Stimulated activated effector memory CD8-positive, alpha-beta T cell treated with anti-CD3 and anti-CD28 coated beads, Interleukin-12 subunit alpha, Interleukin-12 subunit beta, amount 100 ng/mL, for 72 hours (primary cell): ENCODE measurements around the gene KARS1.

Experiments
- ATAC-seq: fragments of 150-1000 bp; cut with Tn5 transposase; 2 replicates; pipeline ENCODE4 v1.10.0; 2021
- DNase-seq, 2 donors: peaks; one replicate each; pipeline ENCODE4 v3.0.0; 2021 to 2022; ENCODE audit warnings: low spot score in 2 of 2
- H3K27ac Mint-ChIP-seq: one replicate; pipeline ENCODE4 v1.8.0; 2022; ENCODE audit warnings: mild to moderate bottlenecking, mixed read lengths
- H3K36me3 Mint-ChIP-seq: one replicate; pipeline ENCODE4 v1.8.0; 2022; ENCODE audit warnings: mild to moderate bottlenecking, mixed read lengths
- H3K4me1 Mint-ChIP-seq: one replicate; pipeline ENCODE4 v1.8.0; 2022; ENCODE audit warnings: mixed read lengths
- H3K4me3 Mint-ChIP-seq: one replicate; pipeline ENCODE4 v1.8.0; 2022; ENCODE audit warnings: mild to moderate bottlenecking, mixed read lengths
- H3K9me3 Mint-ChIP-seq: one replicate; pipeline ENCODE4 v1.8.0; 2022; ENCODE audit warnings: mixed read lengths

The KARS1 gene

DNA sequence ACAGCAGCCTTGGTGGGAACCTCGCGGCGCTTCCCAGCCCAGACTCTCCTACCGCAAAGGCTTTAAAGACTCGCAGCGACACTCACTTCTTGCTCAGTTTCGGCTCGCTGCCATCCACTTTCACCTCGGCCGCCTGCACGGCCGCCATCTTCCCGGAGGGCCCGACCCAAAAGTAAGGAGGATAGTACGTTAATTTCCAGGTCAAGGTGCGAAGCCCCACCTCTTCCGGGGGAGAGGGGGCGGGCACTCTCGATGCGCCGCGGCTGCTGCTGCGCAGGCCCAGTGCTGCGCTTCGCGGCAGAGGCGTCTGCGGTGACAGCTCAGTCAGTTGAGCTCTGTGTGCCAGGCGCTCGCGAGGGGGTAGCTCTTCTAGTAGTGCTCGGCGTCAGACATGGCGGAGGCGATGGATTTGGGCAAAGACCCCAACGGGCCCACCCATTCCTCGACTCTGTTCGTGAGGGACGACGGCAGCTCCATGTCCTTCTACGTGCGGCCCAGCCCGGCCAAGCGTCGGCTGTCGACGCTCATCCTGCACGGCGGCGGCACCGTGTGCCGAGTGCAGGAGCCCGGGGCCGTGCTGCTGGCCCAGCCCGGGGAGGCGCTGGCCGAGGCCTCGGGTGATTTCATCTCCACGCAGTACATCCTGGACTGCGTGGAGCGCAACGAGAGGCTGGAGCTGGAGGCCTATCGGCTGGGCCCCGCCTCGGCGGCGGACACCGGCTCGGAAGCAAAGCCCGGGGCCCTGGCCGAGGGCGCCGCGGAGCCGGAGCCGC is at the start of gene KARS1, which contains the start of gene TERF2IP:
Gene KARS1 (minus strand): TSS at position 174 of the 773 bp plus-strand sequence. CDS start 26 bp downstream, at position 148.
Gene TERF2IP (plus strand): TSS at position 282 of the 773 bp plus-strand sequence. CDS start 110 bp downstream, at position 392.
- DNase-seq (peak; percentile 86 to 95), ATAC-seq (peak; percentile 94)
- H3K4me3 Mint-ChIP-seq: peak within 1 kb of the TSS; percentile 99
- H3K4me1 Mint-ChIP-seq: peaks cover 47% of the 10 kb centered on the region
- H3K27ac Mint-ChIP-seq: peak within 1 kb of the TSS; percentile 99
- H3K36me3 Mint-ChIP-seq: peaks cover 89% of the 10 kb centered on the region
- no peaks in the 10 kb centered on the region for H3K9me3 Mint-ChIP-seq

DNA sequence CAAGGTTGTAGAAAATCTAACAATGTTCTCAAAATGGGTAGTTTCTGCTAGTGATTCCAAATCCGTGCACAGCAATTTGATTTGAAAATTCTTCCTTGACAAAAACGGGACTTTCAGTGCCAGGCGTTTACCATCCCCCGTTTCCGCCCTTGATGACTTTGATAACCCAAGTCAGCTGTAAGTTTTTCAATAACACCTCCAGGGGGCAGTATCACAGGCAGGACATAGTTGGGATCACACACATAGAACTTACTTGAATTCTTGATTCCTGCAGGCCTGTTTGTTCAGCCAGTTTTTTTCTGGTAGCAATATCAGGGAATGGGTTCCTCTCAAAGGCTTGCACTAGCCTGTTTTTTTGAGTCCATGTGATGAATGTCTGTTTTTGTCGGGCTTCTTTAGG is 48.2 kb upstream of the KARS1 start:
- no peaks in the 10 kb centered on the region for H3K4me1 Mint-ChIP-seq
- no peaks in the 10 kb centered on the region for H3K9me3 Mint-ChIP-seq
- H3K36me3 Mint-ChIP-seq: no peaks in the 10 kb centered on the region
- H3K4me3 Mint-ChIP-seq: no peak overlapping the region
- DNase-seq (no peak), ATAC-seq (no peak)
- H3K27ac Mint-ChIP-seq: no peak overlapping the region

DNA sequence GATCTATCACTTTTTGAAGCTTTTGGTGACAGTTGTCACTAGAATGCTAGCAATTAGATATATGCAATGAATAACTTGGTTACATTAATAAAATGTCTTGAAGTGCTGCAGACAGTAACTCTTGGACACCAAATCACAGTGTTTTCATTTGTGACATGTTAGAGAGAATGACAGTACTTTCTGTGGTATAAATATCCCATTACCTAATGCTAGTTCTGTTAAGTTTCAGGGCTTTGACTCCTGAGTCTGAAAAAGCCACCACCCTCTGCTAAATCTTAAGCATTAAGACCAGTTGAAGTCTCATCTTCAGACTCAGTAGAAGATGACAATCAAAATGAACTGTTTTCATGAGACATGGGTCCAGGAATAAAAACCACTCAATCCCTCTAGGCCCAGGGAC is 39.9 kb upstream of the KARS1 start:
- ATAC-seq: no peak
- Mint-ChIP-seq H3K9me3 (no peaks in the 10 kb centered on the region), H3K36me3 (no peaks in the 10 kb centered on the region), H3K4me1 (no peaks in the 10 kb centered on the region), H3K4me3 (no peak overlapping the region), H3K27ac (no peak overlapping the region)
- no peak for DNase-seq

DNA sequence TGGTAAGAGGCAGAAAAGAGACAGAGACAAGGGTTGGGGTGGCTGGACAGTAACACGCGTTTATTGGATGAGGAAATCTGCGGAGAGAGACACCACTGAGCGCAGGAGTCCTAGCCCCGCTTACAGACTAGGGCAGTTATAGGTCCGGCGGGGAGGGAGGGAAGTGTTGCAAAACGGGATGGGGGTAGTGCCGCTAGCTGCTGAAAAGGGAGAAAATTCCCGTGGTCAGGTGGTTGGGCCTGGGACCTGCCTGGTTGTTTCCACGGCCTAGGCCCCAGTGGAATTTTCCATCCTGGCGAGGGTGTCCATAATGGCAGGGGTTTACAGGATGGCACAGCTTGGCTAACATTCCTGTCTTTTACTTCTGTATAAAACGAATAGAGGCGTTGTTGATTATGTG is 34.8 kb upstream of the KARS1 start:
- DNase-seq (no peak), ATAC-seq (no peak)
- Mint-ChIP-seq H3K4me1 (no peaks in the 10 kb centered on the region), H3K9me3 (no peaks in the 10 kb centered on the region), H3K36me3 (no peaks in the 10 kb centered on the region), H3K27ac (no peak overlapping the region), H3K4me3 (no peak overlapping the region)

DNA sequence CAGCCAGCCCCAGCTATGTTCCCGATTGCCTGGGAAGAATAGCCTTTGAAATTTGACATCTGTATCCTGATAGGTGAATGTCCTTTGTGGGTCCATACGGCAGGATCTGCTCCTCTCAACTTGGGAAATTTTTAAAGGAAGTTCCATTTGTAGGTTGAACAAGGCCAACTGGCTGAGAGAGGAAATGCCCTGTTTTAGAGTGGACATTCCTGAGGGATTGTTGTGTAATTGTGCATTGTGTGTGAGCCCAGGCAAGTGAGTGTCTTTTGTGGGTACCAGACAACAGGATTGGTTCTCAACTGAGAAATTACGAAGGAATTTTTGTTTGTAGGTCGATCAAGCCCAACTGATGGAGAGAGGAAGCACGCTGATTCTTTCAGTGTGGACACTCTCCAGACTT is 31.9 kb upstream of the KARS1 start:
- DNase-seq (no peak), ATAC-seq (no peak)
- Mint-ChIP-seq H3K9me3 (no peaks in the 10 kb centered on the region), H3K4me3 (no peak overlapping the region), H3K27ac (no peak overlapping the region), H3K36me3 (no peaks in the 10 kb centered on the region), H3K4me1 (no peaks in the 10 kb centered on the region)

DNA sequence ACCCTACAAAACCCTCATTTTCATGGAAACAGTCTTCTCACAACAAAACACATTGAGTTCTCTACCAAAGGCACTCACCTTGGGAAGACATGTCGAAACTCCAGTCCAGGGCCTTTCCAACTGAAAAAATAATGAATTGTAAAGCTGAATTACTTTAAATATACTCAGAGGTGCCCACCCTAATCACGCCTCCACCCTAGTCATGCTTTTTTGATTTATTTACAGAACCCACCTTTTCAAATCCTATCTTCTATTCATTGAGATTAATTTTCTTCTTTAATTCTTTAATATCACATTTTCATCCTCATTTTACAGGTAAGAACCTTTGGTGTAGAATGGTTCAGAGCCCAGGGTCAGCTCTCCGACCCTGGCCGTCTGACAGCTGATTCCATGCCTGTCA is 29.4 kb upstream of the KARS1 start, which contains the start of gene CPHXL2:
Gene CPHXL2 (minus strand): TSS at position 101 of the 400 bp plus-strand sequence. CDS start 10 bp downstream, at position 91.
- no peaks in the 10 kb centered on the region for H3K9me3 Mint-ChIP-seq
- ATAC-seq (no peak), DNase-seq (no peak)
- no peak within 1 kb of the TSS for H3K27ac Mint-ChIP-seq
- no peaks in the 10 kb centered on the region for H3K36me3 Mint-ChIP-seq
- H3K4me3 Mint-ChIP-seq: no peak within 1 kb of the TSS
- no peaks in the 10 kb centered on the region for H3K4me1 Mint-ChIP-seq

DNA sequence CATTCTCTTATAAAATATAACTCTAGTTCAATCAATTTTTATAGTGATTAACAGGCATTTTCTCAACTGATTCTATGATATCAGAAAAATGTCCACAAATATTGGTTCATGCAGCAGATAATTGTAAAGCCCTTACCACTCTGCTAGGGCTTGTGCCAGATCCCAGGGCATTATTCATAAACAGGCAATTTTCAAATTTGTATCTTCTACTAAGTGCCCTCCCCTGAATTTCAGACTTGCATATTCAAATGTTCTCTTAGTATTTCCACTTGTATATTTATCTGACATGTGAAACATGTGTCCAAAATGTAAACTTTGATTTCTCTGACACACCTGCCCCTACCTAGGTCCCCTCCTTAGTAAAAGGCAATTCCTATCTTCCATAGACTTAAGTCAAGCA is 20.0 kb upstream of the KARS1 start:
- no peak for DNase-seq
- H3K27ac Mint-ChIP-seq: no peak overlapping the region

DNA sequence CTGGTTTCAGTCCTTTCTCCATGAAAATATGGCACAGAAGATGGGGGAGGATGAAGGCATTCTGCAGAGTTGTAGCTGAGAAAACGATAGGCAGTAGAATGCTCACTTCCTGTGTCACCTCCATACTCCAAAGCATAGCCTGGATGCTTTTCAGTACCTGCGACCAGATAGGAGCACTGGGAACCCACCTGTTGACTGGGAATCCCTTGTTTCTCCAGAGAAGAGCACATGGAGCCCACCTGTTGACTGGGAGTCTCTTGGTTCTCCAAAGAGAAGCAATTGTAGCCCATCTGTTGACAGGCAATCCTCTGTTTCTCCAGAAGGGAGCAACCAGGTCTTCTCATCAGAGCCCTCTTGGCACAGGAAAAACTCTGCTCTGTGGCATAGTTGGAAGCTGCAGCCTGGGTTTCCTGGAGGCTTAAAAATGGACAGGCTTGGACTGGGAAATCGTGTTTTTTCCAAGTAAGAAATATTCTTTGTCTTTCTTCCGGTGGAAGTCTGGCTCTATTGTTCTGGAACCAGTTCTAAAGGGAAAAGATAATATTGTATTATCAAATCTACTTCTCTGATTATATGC is 13.3 kb upstream of the KARS1 start:
- peaks cover 50% of the 10 kb centered on the region for H3K36me3 Mint-ChIP-seq
- peaks cover 10% of the 10 kb centered on the region for H3K4me1 Mint-ChIP-seq
- ATAC-seq: no peak
- DNase-seq: no peak
- peak overlapping the region; percentile 71 for H3K27ac Mint-ChIP-seq
- H3K9me3 Mint-ChIP-seq: no peaks in the 10 kb centered on the region
- no peak overlapping the region for H3K4me3 Mint-ChIP-seq

More for the DNA sequence above, 20.0 kb upstream of the KARS1 start:
- Mint-ChIP-seq H3K4me1 (no peaks in the 10 kb centered on the region), H3K9me3 (no peaks in the 10 kb centered on the region), H3K36me3 (no peaks in the 10 kb centered on the region), H3K4me3 (no peak overlapping the region)
- ATAC-seq: no peak

DNA sequence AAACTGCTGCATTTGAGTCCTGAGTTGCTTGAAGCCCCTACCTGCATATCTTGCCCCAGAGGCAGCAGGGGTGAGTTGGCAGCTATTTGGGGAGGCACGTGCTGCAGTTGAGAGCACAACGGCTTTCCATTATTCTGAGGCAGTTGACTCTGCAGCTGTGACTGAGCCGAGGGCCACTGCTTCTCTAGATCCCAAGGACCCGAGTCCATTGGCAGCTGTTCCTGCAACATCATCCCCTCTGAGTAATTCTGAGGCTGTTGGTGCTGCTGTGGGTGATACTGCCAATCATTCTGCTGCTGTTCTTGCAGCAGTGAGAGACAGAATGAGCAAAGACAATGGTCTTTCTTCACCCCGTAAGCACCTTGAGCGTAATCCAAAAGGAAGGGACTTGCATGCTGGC is 12.9 kb upstream of the KARS1 start:
- DNase-seq (no peak), ATAC-seq (no peak)
- peaks cover 13% of the 10 kb centered on the region for H3K4me1 Mint-ChIP-seq
- no peaks in the 10 kb centered on the region for H3K9me3 Mint-ChIP-seq
- no peak overlapping the region for H3K4me3 Mint-ChIP-seq
- H3K27ac Mint-ChIP-seq: no peak overlapping the region
- peaks cover 55% of the 10 kb centered on the region for H3K36me3 Mint-ChIP-seq

DNA sequence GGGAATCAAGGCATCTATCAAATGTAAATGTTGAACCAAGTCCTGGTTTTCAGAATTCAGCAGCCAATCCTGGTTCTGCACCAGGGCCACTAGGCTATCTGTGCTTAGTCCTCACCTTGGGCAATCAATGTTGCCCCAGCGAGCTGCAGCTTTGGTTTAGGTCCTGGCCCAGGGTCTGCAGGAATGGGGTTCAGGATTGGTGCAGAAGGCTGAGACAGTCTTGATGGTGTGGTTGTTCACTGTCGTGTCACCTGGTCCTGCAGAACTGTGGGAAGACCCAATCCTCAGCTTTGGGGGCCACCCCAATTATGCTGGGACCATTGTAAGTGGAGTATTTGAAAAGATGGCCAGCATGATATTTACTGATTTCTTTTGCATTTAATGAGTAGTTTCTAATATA is 10.7 kb upstream of the KARS1 start:
- Mint-ChIP-seq H3K27ac (no peak overlapping the region), H3K9me3 (no peaks in the 10 kb centered on the region), H3K4me3 (no peak overlapping the region), H3K36me3 (peaks cover 76% of the 10 kb centered on the region), H3K4me1 (peaks cover 25% of the 10 kb centered on the region)
- ATAC-seq (no peak), DNase-seq (no peak)

DNA sequence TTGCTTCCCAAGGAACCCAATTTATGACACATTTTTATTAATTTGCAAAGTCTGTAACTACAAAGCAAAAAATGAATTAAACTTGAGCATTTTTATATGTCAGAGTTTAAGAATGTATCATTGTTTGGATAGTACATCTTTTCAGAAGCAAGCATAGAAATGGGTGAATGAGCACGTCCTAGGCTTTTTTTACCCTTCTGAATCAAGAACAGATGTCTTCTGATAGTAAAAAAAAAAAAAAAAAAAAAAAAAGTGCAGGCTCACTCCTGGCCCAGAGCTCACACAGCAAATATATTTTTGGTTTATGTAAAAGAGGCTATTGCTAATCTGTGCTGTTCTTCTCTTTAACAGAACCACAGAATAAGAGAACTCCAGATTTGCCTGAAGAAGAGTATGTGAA is 6.5 kb upstream of the KARS1 start:
- peak overlapping the region; percentile 60 for H3K27ac Mint-ChIP-seq
- ATAC-seq (no peak), DNase-seq (no peak)
- H3K9me3 Mint-ChIP-seq: no peaks in the 10 kb centered on the region
- H3K36me3 Mint-ChIP-seq: peaks cover 91% of the 10 kb centered on the region
- H3K4me3 Mint-ChIP-seq: peak overlapping the region; percentile 9
- H3K4me1 Mint-ChIP-seq: peaks cover 59% of the 10 kb centered on the region

DNA sequence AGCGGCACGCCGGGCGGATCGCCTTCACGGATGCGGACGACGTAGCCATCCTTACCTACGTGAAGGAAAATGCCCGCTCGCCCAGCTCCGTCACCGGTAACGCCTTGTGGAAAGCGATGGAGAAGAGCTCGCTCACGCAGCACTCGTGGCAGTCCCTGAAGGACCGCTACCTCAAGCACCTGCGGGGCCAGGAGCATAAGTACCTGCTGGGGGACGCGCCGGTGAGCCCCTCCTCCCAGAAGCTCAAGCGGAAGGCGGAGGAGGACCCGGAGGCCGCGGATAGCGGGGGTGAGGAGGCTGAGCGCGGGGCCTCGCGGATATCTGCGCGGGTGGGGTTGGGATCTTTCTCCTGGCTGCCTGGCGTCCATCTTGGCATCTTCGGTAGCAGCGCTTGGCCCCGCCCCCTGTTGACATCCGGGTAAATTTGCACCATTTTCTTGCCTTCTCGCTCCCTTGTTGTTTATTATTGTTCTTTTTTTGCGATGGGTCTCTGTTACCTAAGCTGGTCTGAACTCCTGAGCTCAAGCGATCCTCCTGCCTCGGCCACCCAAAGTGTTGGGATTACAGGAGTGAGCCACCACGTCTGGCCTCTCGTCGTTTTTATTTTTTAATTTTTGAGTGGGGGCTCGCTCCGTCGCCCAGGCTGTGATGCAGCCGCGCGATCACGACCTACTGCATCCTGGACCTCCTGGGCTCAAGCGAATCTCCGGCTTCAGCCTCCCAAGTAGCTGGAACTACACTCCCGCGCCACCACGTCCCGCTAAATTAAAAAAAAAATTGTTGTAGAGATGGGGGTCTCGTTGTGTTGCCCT is 1.0 kb upstream of the KARS1 start:
- DNase-seq: peak; percentile 71 to 93
- peaks cover 54% of the 10 kb centered on the region for H3K4me1 Mint-ChIP-seq
- H3K36me3 Mint-ChIP-seq: peaks cover 89% of the 10 kb centered on the region
- H3K27ac Mint-ChIP-seq: peak overlapping the region; percentile 99
- peak; percentile 48 for ATAC-seq
- peak overlapping the region; percentile 99 for H3K4me3 Mint-ChIP-seq
- no peaks in the 10 kb centered on the region for H3K9me3 Mint-ChIP-seq

DNA sequence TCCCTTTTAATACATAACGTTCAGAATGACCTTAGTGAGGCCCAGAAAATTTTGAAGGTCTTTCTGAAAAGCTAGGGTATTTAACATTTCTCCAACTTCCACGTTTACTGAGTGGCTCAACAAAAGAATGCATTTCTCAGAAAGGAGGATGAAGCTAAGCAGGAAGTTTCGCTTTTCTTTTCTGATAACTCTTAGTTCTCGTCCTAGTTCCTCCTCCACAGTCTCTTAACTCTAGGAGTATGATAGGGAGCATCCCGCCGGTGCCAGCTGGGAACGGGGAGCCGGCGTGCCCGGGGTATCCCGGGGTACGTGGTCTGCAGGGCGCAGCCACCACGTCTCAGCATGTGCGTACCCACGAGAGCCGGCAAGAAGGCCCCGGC is 363 bp downstream of the KARS1 start:
- peak overlapping the region; percentile 99 for H3K27ac Mint-ChIP-seq
- H3K4me1 Mint-ChIP-seq: peaks cover 42% of the 10 kb centered on the region
- peaks cover 89% of the 10 kb centered on the region for H3K36me3 Mint-ChIP-seq
- H3K4me3 Mint-ChIP-seq: peak overlapping the region; percentile 99
- ATAC-seq: no peak
- no peak for DNase-seq
- no peaks in the 10 kb centered on the region for H3K9me3 Mint-ChIP-seq

DNA sequence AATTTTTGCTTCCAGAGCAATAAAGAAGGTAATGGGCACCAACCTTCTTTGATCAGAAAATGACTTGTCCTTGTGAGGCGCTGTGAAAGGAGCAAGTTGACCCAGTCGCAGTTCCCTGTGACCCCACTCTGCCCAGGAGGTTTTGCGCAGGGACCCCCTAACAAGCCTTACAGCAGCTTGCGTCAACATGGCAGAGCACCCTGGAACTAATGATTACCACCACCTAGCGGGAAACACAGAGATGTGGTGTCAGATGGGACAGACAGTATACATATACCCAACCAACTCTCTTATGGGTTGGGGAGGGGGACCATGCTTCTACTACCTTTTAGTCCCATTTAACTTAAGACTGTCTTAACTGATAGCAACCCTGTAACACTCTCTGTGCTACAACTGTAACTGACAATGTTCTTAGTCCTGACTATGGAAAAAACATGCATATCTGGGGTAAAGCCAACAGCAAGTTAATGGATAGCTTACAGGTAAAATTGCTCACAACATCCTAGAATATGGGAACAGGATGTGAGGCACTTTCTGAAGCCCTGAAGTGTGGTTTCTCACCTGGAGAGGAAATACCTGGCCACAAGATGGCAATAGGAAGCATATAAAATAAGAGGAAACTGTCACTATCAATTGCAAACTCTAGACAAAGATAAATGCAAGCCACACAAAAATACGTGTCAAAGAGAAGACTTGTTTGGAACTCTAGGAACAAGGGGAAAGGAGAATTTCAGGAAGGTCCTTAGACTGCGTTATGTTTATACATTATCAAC is 3.0 kb downstream of the KARS1 start:
- peak overlapping the region; percentile 75 for H3K27ac Mint-ChIP-seq
- H3K4me3 Mint-ChIP-seq: peak overlapping the region; percentile 99
- peaks cover 24% of the 10 kb centered on the region for H3K4me1 Mint-ChIP-seq
- no peak for ATAC-seq
- DNase-seq: no peak
- no peaks in the 10 kb centered on the region for H3K9me3 Mint-ChIP-seq
- H3K36me3 Mint-ChIP-seq: peaks cover 95% of the 10 kb centered on the region

DNA sequence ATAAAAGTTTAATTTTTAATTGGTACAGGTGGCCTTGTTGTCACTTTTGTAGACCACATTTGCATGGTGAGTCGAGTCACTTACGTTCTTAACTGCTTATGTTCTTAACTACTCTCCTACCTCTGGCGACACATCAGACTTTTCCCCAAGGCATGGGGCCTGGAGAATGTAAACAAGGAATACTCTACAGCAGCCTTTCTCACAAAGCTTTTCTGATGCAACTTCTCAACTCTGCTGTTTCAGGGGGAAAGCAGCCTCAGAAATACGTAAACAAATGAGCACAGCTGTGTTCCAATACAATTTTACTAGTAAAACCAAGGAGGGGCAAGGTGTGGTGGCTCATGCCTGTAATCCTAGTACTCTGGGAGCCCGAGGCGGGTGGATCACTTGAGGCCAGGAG is 6.9 kb downstream of the KARS1 start:
- no peak for DNase-seq
- H3K4me1 Mint-ChIP-seq: peaks cover 34% of the 10 kb centered on the region
- peaks cover 100% of the 10 kb centered on the region for H3K36me3 Mint-ChIP-seq
- H3K4me3 Mint-ChIP-seq: no peak overlapping the region
- H3K27ac Mint-ChIP-seq: no peak overlapping the region
- no peaks in the 10 kb centered on the region for H3K9me3 Mint-ChIP-seq
- ATAC-seq: no peak
